ENCODE measurements around the gene ABCC11. TPM values are rescaled to one million over a fixed set of nuclear protein-coding genes. Genes with fewer than 3 reads are reported as not detected.

Gene ABCC11
- total and polyA plus RNA-seq, 2 of the 13 experiments (the other 11 are each of a cell fraction or from before 2014, with no cell fraction given): 1.0 to 1.4 TPM

GRCh38 chr16:48158296-48158695, 89.0 kb downstream of the ABCC11 start (continued):
- TF ChIP-seq ZBTB10 (CRISPR knock-in tag; IDR thresholded peaks at IDR 0.05; ENCODE audit: borderline replicate concordance): peak; percentile 46; the same call in 1 of the 2 replicates
- TF ChIP-seq ZNF333 (CRISPR knock-in tag; IDR thresholded peaks at IDR 0.05; ENCODE audit: borderline replicate concordance): no peak
- no peak for TF ChIP-seq KLF9 (CRISPR knock-in tag; IDR thresholded peaks at IDR 0.05; ENCODE audit: low read depth)
- TF ChIP-seq, protein P1, sequence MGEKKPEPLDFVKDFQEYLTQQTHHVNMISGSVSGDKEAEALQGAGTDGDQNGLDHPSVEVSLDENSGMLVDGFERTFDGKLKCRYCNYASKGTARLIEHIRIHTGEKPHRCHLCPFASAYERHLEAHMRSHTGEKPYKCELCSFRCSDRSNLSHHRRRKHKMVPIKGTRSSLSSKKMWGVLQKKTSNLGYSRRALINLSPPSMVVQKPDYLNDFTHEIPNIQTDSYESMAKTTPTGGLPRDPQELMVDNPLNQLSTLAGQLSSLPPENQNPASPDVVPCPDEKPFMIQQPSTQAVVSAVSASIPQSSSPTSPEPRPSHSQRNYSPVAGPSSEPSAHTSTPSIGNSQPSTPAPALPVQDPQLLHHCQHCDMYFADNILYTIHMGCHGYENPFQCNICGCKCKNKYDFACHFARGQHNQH (CRISPR knock-in tag; IDR thresholded peaks at IDR 0.05): no peak
- no peak for TF ChIP-seq ZBTB33 (CRISPR knock-in tag; IDR thresholded peaks at IDR 0.05)
- no peak for TF ChIP-seq USF2 (IDR thresholded peaks at IDR 0.05; ENCODE audit: low read depth, low read length)
- TF ChIP-seq USF2 (CRISPR knock-in tag; IDR thresholded peaks at IDR 0.05; ENCODE audit: borderline replicate concordance): no peak
- no peak for TF ChIP-seq ARHGAP35 (CRISPR knock-in tag; IDR thresholded peaks at IDR 0.05; ENCODE audit: borderline replicate concordance)
- TF ChIP-seq ZNF234 (CRISPR knock-in tag; conservative IDR thresholded peaks at IDR 0.05): no peak
- TF ChIP-seq ETV6 (CRISPR knock-in tag; conservative IDR thresholded peaks at IDR 0.05): no peak
- TF ChIP-seq FOSL2 (CRISPR knock-in tag; IDR thresholded peaks at IDR 0.05): peak; percentile 78
- TF ChIP-seq HOXD1 (CRISPR knock-in tag; IDR thresholded peaks at IDR 0.05): no peak
- TF ChIP-seq IKZF4 (CRISPR knock-in tag; IDR thresholded peaks at IDR 0.05; ENCODE audit: borderline replicate concordance, low read depth, not compliant biosample characterization): no peak
- no peak for TF ChIP-seq TRIM24 (CRISPR knock-in tag; IDR thresholded peaks at IDR 0.05)

Measured in HepG2 (cell line).